ENCODE measurements around the gene VWA8. TPM values are rescaled to one million over a fixed set of nuclear protein-coding genes. Genes with fewer than 3 reads are reported as not detected.
"Not testable (repeated sequence)": the region's sequence is repeated elsewhere in the genome, so short reads cannot be mapped to it uniquely, and the experiment has no call there.

The VWA8 gene
- total and polyA plus RNA-seq, 2 donors: 8.1 to 20.9 TPM

GRCh38 chr13:41938918-41939317 lies 22.0 kb downstream of the VWA8 start:
- 94% methylated on average over 1 of the region's 1 CpG for WGBS
- peaks cover 0 to 10% of the 10 kb centered on the region in 2 donors for H3K36me3 ChIP-seq (ENCODE audit: control insufficient read depth in 2 of 2, insufficient read depth in 2 of 2, low read length in 1 of 2)
- no peak overlapping the region for H3K27ac ChIP-seq (ENCODE audit: low read depth in 1 of 2, low read length in 1 of 2)
- H3K27me3 ChIP-seq (ENCODE audit: control insufficient read depth in 2 of 2, insufficient read depth in 1 of 2, low read length in 1 of 2): no peaks in the 10 kb centered on the region
- H3K4me3 ChIP-seq (ENCODE audit: low read length in 2 of 2): no peak overlapping the region
- DNase-seq (ENCODE audit: low read depth in 6 of 9, low spot score in 9 of 9): no peak
- no peaks in the 10 kb centered on the region for H3K4me1 ChIP-seq (ENCODE audit: control insufficient read depth in 2 of 2, insufficient read depth in 2 of 2, low read length in 2 of 2)
- no peaks in the 10 kb centered on the region for H3K9me3 ChIP-seq (ENCODE audit: control insufficient read depth in 2 of 2, insufficient read depth in 1 of 2, low read length in 1 of 2)

- Histone ChIP-seq H3K9me3 (ENCODE audit: control insufficient read depth in 2 of 2, insufficient read depth in 1 of 2, low read length in 1 of 2) (no peaks in the 10 kb centered on the region), H3K27me3 (ENCODE audit: control insufficient read depth in 2 of 2, insufficient read depth in 1 of 2, low read length in 1 of 2) (no peaks in the 10 kb centered on the region), H3K36me3 (ENCODE audit: control insufficient read depth in 2 of 2, insufficient read depth in 2 of 2, low read length in 1 of 2) (peaks cover 0 to 4% of the 10 kb centered on the region in 2 donors), H3K27ac (ENCODE audit: low read depth in 1 of 2, low read length in 1 of 2) (no peak overlapping the region), H3K4me3 (ENCODE audit: low read length in 2 of 2) (no peak overlapping the region), H3K4me1 (ENCODE audit: control insufficient read depth in 2 of 2, insufficient read depth in 2 of 2, low read length in 2 of 2) (no peaks in the 10 kb centered on the region)
- WGBS: 99% methylated on average over 5 of the region's 5 CpGs
- DNase-seq (ENCODE audit: low read depth in 6 of 9, low spot score in 9 of 9): no peak
Measured at GRCh38 chr13:41937388-41937787, 23.5 kb downstream of the VWA8 start.

GRCh38 chr13:41935501-41935900 lies 25.4 kb downstream of the VWA8 start:
- WGBS: 95% methylated on average over 1 of the region's 1 CpG
- no peak for DNase-seq (ENCODE audit: low read depth in 6 of 9, low spot score in 9 of 9)
- no peak overlapping the region for H3K4me3 ChIP-seq (ENCODE audit: low read length in 2 of 2)
- H3K27me3 ChIP-seq (ENCODE audit: control insufficient read depth in 2 of 2, insufficient read depth in 1 of 2, low read length in 1 of 2): no peaks in the 10 kb centered on the region
- H3K9me3 ChIP-seq (ENCODE audit: control insufficient read depth in 2 of 2, insufficient read depth in 1 of 2, low read length in 1 of 2): no peaks in the 10 kb centered on the region
- H3K27ac ChIP-seq (ENCODE audit: low read depth in 1 of 2, low read length in 1 of 2): no peak overlapping the region
- no peaks in the 10 kb centered on the region for H3K4me1 ChIP-seq (ENCODE audit: control insufficient read depth in 2 of 2, insufficient read depth in 2 of 2, low read length in 2 of 2)
- peaks cover 0 to 3% of the 10 kb centered on the region in 2 donors for H3K36me3 ChIP-seq (ENCODE audit: control insufficient read depth in 2 of 2, insufficient read depth in 2 of 2, low read length in 1 of 2)

GRCh38 chr13:41934994-41935393 lies 25.9 kb downstream of the VWA8 start:
- DNase-seq (ENCODE audit: low read depth in 6 of 9, low spot score in 9 of 9): no peak
- H3K9me3 ChIP-seq (ENCODE audit: control insufficient read depth in 2 of 2, insufficient read depth in 1 of 2, low read length in 1 of 2): no peaks in the 10 kb centered on the region
- peaks cover 0 to 3% of the 10 kb centered on the region in 2 donors for H3K36me3 ChIP-seq (ENCODE audit: control insufficient read depth in 2 of 2, insufficient read depth in 2 of 2, low read length in 1 of 2)
- H3K4me1 ChIP-seq (ENCODE audit: control insufficient read depth in 2 of 2, insufficient read depth in 2 of 2, low read length in 2 of 2): no peaks in the 10 kb centered on the region
- H3K27me3 ChIP-seq (ENCODE audit: control insufficient read depth in 2 of 2, insufficient read depth in 1 of 2, low read length in 1 of 2): no peaks in the 10 kb centered on the region
- no peak overlapping the region for H3K27ac ChIP-seq (ENCODE audit: low read depth in 1 of 2, low read length in 1 of 2)
- 96% methylated on average over 1 of the region's 1 CpG for WGBS
- no peak overlapping the region for H3K4me3 ChIP-seq (ENCODE audit: low read length in 2 of 2)

- H3K4me1 ChIP-seq (ENCODE audit: control insufficient read depth in 2 of 2, insufficient read depth in 2 of 2, low read length in 2 of 2): no peaks in the 10 kb centered on the region
- 96% methylated on average over 1 of the region's 1 CpG for WGBS
- no peaks in the 10 kb centered on the region for H3K9me3 ChIP-seq (ENCODE audit: control insufficient read depth in 2 of 2, insufficient read depth in 1 of 2, low read length in 1 of 2)
- no peaks in the 10 kb centered on the region for H3K27me3 ChIP-seq (ENCODE audit: control insufficient read depth in 2 of 2, insufficient read depth in 1 of 2, low read length in 1 of 2)
- no peak for DNase-seq (ENCODE audit: low read depth in 6 of 9, low spot score in 9 of 9)
- peaks cover 0 to 3% of the 10 kb centered on the region in 2 donors for H3K36me3 ChIP-seq (ENCODE audit: control insufficient read depth in 2 of 2, insufficient read depth in 2 of 2, low read length in 1 of 2)
- no peak overlapping the region for H3K4me3 ChIP-seq (ENCODE audit: low read length in 2 of 2)
- no peak overlapping the region for H3K27ac ChIP-seq (ENCODE audit: low read depth in 1 of 2, low read length in 1 of 2)
Measured at GRCh38 chr13:41934120-41934519, 26.8 kb downstream of the VWA8 start.

GRCh38 chr13:41931337-41931736 lies 29.6 kb downstream of the VWA8 start:
- no peak for DNase-seq (ENCODE audit: low read depth in 6 of 9, low spot score in 9 of 9)
- 98% methylated on average over 1 of the region's 1 CpG for WGBS

GRCh38 chr13:41930154-41930553 lies 30.8 kb downstream of the VWA8 start:
- no peak for DNase-seq (ENCODE audit: low read depth in 6 of 9, low spot score in 9 of 9)
- H3K27me3 ChIP-seq (ENCODE audit: control insufficient read depth in 2 of 2, insufficient read depth in 1 of 2, low read length in 1 of 2): no peaks in the 10 kb centered on the region
- H3K27ac ChIP-seq (ENCODE audit: low read depth in 1 of 2, low read length in 1 of 2): no peak overlapping the region
- H3K9me3 ChIP-seq (ENCODE audit: control insufficient read depth in 2 of 2, insufficient read depth in 1 of 2, low read length in 1 of 2): peaks cover 4 to 12% of the 10 kb centered on the region in 2 donors
- WGBS: 98% methylated on average over 5 of the region's 5 CpGs
- peaks cover 0 to 12% of the 10 kb centered on the region in 2 donors for H3K36me3 ChIP-seq (ENCODE audit: control insufficient read depth in 2 of 2, insufficient read depth in 2 of 2, low read length in 1 of 2)
- H3K4me1 ChIP-seq (ENCODE audit: control insufficient read depth in 2 of 2, insufficient read depth in 2 of 2, low read length in 2 of 2): no peaks in the 10 kb centered on the region
- H3K4me3 ChIP-seq (ENCODE audit: low read length in 2 of 2): no peak overlapping the region

More at GRCh38 chr13:41931337-41931736, 29.6 kb downstream of the VWA8 start:
- Histone ChIP-seq H3K36me3 (ENCODE audit: control insufficient read depth in 2 of 2, insufficient read depth in 2 of 2, low read length in 1 of 2) (peaks cover 0 to 6% of the 10 kb centered on the region in 2 donors), H3K27me3 (ENCODE audit: control insufficient read depth in 2 of 2, insufficient read depth in 1 of 2, low read length in 1 of 2) (no peaks in the 10 kb centered on the region), H3K9me3 (ENCODE audit: control insufficient read depth in 2 of 2, insufficient read depth in 1 of 2, low read length in 1 of 2) (peaks cover 0 to 7% of the 10 kb centered on the region in 2 donors), H3K4me1 (ENCODE audit: control insufficient read depth in 2 of 2, insufficient read depth in 2 of 2, low read length in 2 of 2) (no peaks in the 10 kb centered on the region), H3K4me3 (ENCODE audit: low read length in 2 of 2) (no peak overlapping the region), H3K27ac (ENCODE audit: low read depth in 1 of 2, low read length in 1 of 2) (no peak overlapping the region)

GRCh38 chr13:41928323-41928722 lies 32.6 kb downstream of the VWA8 start:
- Histone ChIP-seq H3K36me3 (ENCODE audit: control insufficient read depth in 2 of 2, insufficient read depth in 2 of 2, low read length in 1 of 2) (peaks cover 0 to 15% of the 10 kb centered on the region in 2 donors), H3K4me1 (ENCODE audit: control insufficient read depth in 2 of 2, insufficient read depth in 2 of 2, low read length in 2 of 2) (no peaks in the 10 kb centered on the region), H3K9me3 (ENCODE audit: control insufficient read depth in 2 of 2, insufficient read depth in 1 of 2, low read length in 1 of 2) (peaks cover 4 to 17% of the 10 kb centered on the region in 2 donors), H3K27ac (ENCODE audit: low read depth in 1 of 2, low read length in 1 of 2) (no peak overlapping the region), H3K27me3 (ENCODE audit: control insufficient read depth in 2 of 2, insufficient read depth in 1 of 2, low read length in 1 of 2) (no peaks in the 10 kb centered on the region), H3K4me3 (ENCODE audit: low read length in 2 of 2) (no peak overlapping the region)
- 79% methylated on average over 2 of the region's 2 CpGs for WGBS
- DNase-seq (ENCODE audit: low read depth in 6 of 9, low spot score in 9 of 9): no peak

GRCh38 chr13:41925014-41925413 lies 35.9 kb downstream of the VWA8 start:
- no peak for DNase-seq (ENCODE audit: low read depth in 6 of 9, low spot score in 9 of 9)
- H3K36me3 ChIP-seq (ENCODE audit: control insufficient read depth in 2 of 2, insufficient read depth in 2 of 2, low read length in 1 of 2): peaks cover 0 to 15% of the 10 kb centered on the region in 2 donors
- WGBS: 97% methylated on average over 2 of the region's 2 CpGs
- H3K4me1 ChIP-seq (ENCODE audit: control insufficient read depth in 2 of 2, insufficient read depth in 2 of 2, low read length in 2 of 2): peaks cover 0 to 2% of the 10 kb centered on the region in 2 donors
- H3K4me3 ChIP-seq (ENCODE audit: low read length in 2 of 2): no peak overlapping the region
- no peak overlapping the region for H3K27ac ChIP-seq (ENCODE audit: low read depth in 1 of 2, low read length in 1 of 2)
- no peaks in the 10 kb centered on the region for H3K27me3 ChIP-seq (ENCODE audit: control insufficient read depth in 2 of 2, insufficient read depth in 1 of 2, low read length in 1 of 2)
- peaks cover 4 to 17% of the 10 kb centered on the region in 2 donors for H3K9me3 ChIP-seq (ENCODE audit: control insufficient read depth in 2 of 2, insufficient read depth in 1 of 2, low read length in 1 of 2)

- H3K9me3 ChIP-seq (ENCODE audit: control insufficient read depth in 2 of 2, insufficient read depth in 1 of 2, low read length in 1 of 2): peaks cover 4 to 17% of the 10 kb centered on the region in 2 donors
Measured at GRCh38 chr13:41922894-41923293, 38.0 kb downstream of the VWA8 start.

More at GRCh38 chr13:41922894-41923293, 38.0 kb downstream of the VWA8 start:
- peaks cover 0 to 15% of the 10 kb centered on the region in 2 donors for H3K36me3 ChIP-seq (ENCODE audit: control insufficient read depth in 2 of 2, insufficient read depth in 2 of 2, low read length in 1 of 2)
- not testable (repeated sequence) for DNase-seq (ENCODE audit: low read depth in 6 of 9, low spot score in 9 of 9); H3K27me3 ChIP-seq (ENCODE audit: control insufficient read depth in 2 of 2, insufficient read depth in 1 of 2, low read length in 1 of 2); H3K4me1 ChIP-seq (ENCODE audit: control insufficient read depth in 2 of 2, insufficient read depth in 2 of 2, low read length in 2 of 2); H3K27ac ChIP-seq (ENCODE audit: low read depth in 1 of 2, low read length in 1 of 2); H3K4me3 ChIP-seq (ENCODE audit: low read length in 2 of 2)
- WGBS: 98% methylated on average over 4 of the region's 4 CpGs

Data from thymus (tissue), 11 donors.